Stimulated activated CD4-positive, alpha-beta T cell treated with anti-CD3 and anti-CD28 coated beads, TNF-alpha, amount 100 ng/mL, for 24 hours (primary cell): Measurements from ENCODE around the gene GNB3.

Source experiments
- DNase-seq, 3 experiments: peaks; one replicate each; pipeline ENCODE4 v3.0.0-alpha.2; 2020; ENCODE audit warnings: low read depth in 3 of 3

GNB3 gene

GRCh38 chr12:6840761-6841515 is at the start of gene GNB3:
Gene GNB3, plus strand, starts transcription at chr12:6840925. Its CDS starts 363 bp downstream, at chr12:6841288.
- no peak for DNase-seq

GRCh38 chr12:6791931-6792520 is 48.7 kb upstream of the GNB3 start:
- no peak for DNase-seq

DNA sequence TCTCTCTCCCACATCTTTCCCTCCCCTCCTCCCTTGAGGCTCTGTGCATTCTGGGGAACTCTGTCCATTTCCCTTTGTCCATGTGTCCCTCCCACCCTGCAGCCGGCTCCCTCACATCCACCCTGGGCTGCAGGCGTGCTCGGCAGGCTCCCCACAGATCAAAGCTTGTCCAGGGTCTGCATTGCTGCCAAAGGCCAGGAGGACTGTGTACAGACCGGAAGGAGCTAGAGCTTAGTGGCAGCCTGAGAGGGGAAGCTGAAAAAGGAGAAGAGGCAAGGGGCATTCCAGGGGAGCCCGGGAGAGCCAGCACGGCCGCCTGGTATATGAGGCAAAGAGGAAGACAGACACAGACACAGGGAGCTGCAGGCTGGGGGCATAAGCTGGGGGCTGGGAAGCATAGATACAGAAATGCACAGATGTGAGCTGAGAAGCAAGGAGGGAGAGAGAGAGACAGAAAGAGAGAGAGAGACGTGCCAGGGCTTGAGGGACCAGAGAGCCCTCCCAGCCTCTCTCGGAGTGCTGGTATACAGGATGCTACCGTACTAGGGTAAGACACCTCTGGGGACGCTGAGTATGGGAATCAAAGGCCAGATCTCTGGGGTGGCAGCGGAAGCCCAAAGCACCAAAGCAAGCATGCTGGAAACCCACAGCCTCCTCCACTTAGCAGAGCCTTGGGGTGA is 48.1 kb upstream of the GNB3 start:
- DNase-seq: no peak

DNA sequence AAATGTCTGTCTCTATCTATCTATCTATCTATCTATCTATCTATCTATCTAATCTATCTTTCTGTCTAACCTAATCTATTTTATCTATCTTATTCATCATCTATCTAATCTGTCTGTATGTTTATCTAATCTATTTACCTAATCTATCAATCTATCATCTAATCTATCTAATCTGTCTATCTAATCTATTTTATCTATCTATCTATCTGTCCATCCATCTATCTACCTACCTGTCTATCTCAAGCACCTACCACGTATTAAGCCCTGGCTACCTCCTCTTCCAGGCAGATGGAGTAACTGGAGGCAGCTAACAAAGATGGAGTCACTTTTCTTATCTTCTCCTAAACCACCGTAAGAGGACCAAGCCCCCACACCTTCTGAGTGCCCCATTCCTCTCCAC is 45.6 kb upstream of the GNB3 start:
- DNase-seq: no peak

DNA sequence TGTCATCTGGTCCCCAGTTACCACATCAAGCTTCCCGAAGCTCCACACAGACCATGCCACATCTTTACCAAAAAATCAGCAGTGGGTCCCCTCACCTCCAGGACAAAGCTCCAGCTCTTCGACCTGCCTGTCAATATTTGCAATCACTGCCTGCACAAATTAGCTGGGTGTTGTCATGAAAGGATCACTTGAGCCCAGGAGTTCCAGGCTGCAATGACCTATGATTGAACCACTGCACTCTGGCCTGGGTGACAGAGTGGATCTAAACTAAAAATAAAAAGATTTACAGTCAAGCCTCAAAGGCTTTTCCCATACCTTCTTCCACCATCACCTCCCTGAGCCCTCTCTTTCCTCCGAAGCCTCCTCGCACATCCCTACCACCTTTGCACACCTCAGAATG is 44.1 kb upstream of the GNB3 start:
- no peak for DNase-seq

GRCh38 chr12:6799147-6799546 is 41.6 kb upstream of the GNB3 start:
- DNase-seq: no peak

DNA sequence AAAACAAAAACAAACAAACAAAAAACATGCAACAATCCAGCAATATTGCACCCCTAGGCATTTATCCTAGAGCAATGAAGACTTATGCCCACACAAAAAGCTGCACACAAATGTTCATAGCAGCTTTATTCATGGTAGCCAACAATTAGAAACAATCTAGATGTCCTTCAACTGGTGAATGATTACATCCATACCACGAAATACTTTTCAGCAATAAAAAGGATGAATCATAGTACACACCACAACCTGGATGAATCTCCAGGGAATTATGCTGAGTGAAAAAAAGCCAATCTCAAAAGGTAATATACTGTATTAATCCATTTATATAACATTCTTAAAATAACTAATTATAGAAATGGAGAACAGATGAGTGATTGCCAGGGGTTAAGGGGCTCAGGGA is 33.6 kb upstream of the GNB3 start:
- DNase-seq: no peak

GRCh38 chr12:6809056-6809455 is 31.7 kb upstream of the GNB3 start:
- no peak for DNase-seq

GRCh38 chr12:6810758-6811157 is 30.0 kb upstream of the GNB3 start:
- DNase-seq: no peak

DNA sequence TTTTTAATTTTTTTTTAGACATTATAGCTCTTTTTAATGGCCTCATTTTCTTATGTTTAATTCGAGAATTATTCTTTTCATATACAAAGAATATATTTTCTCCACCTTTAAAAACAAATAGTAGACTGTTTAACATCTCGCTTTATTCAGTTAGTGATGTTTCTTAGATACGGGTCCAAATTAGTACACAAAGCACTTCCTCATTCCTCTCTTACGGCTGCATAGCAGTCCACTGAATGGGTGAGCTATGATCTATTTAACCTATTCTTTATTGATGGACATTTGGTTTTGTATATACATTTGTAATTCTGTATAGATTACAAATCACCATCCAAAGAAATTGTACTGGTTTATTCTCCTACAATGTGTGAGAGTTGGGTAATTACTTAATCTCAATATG is 27.4 kb upstream of the GNB3 start:
- DNase-seq: no peak

DNA sequence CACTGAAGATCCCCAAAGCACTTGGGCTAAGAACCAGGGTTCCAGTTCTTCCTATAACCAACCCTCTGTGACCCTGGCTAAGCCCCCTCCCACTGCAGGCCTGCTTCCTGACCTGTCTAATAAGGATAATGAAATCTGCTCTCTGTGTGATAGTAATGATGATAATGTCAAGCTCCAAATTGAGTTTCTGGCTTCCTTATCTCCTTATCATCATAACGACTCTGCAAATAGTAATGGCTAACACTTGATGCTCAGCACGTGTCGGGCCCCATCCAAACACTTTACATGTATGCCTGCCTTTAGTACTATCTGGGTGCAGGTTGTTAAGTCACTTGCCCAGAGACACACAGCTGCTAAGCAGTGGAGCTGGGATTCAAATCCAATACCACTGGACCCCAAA is 24.1 kb upstream of the GNB3 start:
- no peak for DNase-seq

GRCh38 chr12:6817098-6817497 is 23.6 kb upstream of the GNB3 start:
- no peak for DNase-seq

GRCh38 chr12:6817662-6818157 is 23.0 kb upstream of the GNB3 start:
- no peak for DNase-seq

DNA sequence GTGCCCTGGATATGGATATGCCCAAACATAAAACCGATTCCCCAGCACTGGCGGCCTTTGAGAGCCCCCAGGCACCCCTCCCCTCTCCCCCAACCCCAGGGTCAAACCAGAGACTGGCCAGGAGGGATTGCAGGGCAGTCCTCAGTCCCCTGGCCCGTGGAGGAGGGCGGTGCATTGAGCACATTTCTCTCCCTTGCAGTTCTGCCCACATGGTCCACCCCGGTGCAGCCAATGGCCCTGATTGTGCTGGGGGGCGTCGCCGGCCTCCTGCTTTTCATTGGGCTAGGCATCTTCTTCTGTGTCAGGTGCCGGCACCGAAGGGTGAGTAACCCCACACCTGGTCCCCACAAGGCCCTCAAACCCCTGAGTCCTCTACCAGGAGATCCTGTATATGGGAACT is 22.5 kb upstream of the GNB3 start:
- no peak for DNase-seq

DNA sequence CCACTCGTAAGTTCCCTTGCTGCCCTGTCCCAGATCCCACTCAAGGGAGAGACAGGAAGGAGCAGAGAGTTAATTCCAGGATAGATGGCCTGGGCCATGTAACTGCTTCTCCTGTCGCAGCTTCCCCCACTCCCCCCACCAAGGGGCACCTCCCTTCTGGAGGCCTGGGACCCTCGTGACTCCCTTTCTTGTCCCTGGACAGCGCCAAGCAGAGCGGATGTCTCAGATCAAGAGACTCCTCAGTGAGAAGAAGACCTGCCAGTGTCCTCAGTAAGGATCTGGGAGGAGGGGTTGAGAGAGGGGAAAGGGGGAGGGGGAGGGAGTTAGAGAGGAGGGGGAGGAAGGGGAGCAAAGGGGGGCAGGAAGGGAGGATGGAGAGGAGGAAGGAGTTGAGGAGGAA is 22.1 kb upstream of the GNB3 start:
- DNase-seq: no peak

GRCh38 chr12:6819106-6820030 is 21.4 kb upstream of the GNB3 start:
- DNase-seq: no peak

- no peak for DNase-seq
These were observed 20.6 kb upstream of the GNB3 start for GRCh38 chr12:6820166-6820565.

DNA sequence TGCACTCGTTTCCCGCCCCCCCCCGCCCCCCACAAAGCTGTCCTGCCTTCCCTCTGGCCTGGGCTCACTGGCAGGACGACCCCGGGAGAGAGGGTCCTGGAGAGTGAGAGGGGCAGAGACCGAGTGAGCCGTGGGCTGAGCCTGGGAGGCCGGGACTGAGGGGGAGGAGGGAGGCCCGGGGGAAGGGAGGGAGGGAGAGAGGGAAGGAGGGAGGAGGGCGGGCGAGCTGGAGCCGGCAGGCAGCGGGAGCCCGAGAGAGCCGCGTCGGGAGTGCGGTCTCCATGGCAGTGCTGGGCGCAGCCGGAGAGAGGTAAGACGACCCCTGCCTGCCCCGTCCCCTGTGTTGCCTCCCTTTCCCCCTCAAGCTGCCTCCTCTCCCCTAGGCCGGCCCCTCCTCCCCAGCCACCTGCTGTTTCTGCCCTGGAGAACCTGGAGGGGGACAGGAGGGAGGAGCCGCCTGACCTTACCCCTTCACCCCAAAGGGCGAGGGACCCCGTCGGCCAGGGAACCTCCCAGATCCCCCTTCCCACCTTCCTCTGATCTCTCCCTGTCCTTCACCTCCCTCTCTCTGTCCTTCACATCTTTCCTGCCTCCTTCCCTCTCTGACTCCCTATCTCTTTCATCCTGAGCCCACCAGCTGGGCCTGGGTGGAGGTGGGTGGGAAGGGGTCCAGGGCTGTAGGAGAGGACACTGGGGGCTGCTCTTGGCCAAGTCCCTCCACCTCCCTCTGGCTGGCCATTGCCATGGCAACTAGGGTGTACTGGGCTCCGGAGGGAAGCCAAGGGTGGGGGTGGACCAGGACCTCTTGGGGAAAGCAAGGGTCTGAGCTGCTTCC is 18.9 kb upstream of the GNB3 start, which contains the start of gene GPR162:
TSS of gene GPR162 (plus strand) at position 231 of the 835 bp plus-strand sequence. CDS start 2,078 bp downstream, outside the sequence.
- no peak for DNase-seq

- no peak for DNase-seq
These were observed 18.1 kb upstream of the GNB3 start for GRCh38 chr12:6822426-6823135.
